MM.1S (cell line): Measurements from ENCODE around the gene RLN3.

Experiments
- CTCF ChIP-seq: fragments of 300-600 bp; sonication (generic); IDR thresholded peaks from 2 replicates; pipeline ENCODE4 v1.5.1; 2016; ENCODE audit warnings: antibody characterized with exemption, low read length, mixed read lengths
- EZH2 ChIP-seq: fragments of 300-600 bp; sonication (generic); optimal IDR thresholded peaks from 2 replicates; pipeline ENCODE3; 2017; ENCODE audit warnings: low read depth, mild to moderate bottlenecking, antibody characterized with exemption, low read length, mixed read lengths
- EZH2phosphoT487 ChIP-seq: fragments of 300-600 bp; sonication (generic); IDR thresholded peaks from 2 replicates; pipeline ENCODE4 v1.6.1; 2018; ENCODE audit warnings: antibody characterized with exemption, low read length

DNA sequence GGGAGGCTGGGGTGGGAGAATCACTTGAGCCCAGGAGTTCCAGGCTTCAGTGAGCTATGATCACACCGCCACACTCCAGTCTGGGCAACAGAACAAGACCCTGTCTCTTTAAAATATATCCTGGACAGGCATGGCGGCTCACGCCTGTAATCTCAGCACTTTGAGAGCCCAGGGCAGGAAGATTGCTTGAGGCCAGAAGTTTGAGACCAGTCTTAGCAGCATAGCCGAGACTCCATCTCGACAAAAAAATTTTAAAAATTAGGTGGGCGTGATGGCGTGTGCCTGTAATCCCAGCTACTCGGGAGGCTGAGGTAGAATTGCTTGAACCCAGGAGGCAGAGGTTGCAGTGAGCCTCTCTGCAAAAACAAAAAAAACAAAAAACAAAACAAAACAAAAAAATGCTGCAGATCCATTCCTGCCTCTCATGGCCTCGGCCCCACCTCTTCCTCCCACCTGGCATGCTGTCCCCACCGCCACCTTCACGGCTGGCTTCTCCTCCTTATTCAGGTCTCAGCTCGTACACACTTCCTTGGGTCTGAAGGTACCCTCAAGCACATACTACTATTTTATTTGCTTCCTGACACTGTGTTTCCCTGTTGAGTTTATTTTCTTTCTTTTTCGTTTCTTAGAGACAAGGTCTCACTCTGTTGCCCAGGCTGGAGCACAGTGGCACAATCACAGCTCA, 27.1 kb upstream of the RLN3 start:
- TF ChIP-seq CTCF (no peak), EZH2 (no peak), EZH2phosphoT487 (no peak)
